ENCODE results near the gene RNASET2. TPM values are rescaled to one million over a fixed set of nuclear protein-coding genes. Genes with fewer than 3 reads are reported as not detected.
"Not testable (repeated sequence)": the region's sequence is repeated elsewhere in the genome, so short reads cannot be mapped to it uniquely, and the experiment has no call there.

Gene RNASET2
- total RNA-seq, 1 donor from 2014 or later: 32.3 TPM

DNA sequence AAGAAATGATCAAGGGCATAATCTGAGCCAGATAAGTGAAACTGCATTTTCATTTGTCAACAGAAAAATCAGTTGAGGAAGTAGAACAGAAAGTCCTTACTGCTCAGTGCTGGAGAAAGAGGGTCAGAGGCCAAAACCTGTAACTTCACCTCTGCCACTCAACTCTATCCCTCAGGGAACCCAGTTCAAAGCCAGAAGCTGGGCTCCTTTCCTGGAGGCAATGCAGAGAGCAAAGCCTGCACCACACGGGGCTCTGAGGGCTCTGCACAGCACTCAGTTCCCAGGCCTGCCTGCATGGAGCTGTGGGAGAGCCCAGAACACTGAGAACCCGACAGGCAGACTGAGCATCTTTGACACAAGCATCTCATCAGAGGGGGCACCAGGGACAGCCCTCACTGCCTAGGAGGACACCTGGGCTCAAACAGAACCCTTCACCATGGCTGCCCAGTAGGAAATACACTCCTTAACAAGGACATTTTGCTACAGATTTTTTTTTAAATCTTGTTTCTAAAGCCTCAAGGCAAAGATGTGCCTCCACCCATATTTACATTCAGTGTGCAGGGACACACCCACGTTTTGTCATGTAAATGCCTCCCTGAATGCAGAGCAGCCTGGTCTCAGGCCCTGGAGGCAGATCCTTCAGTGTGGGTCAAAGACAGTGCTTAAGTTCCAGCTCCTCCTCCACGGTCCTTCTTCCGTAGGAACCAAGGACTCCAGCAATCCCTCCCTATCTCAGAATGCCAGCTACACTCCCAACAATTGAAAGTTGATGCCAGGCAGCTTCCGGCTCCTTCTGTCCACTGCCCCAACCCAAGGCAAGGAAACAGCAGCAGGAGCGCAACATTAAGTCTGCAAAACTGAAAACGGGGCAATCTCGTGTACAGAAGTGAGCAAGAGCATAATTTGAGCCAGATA is 6.6 kb downstream of the RNASET2 start:
- Mint-ChIP-seq H3K4me1 (ENCODE audit: unreplicated experiment) (peaks cover 9% of the 10 kb centered on the region), H3K9me3 (no peaks in the 10 kb centered on the region), H3K4me3 (peak overlapping the region; percentile 74), H3K27me3 (no peaks in the 10 kb centered on the region), H3K36me3 (peaks cover 13% of the 10 kb centered on the region), H3K27ac (peak overlapping the region; percentile 87)
- TF ChIP-seq, protein P1, sequence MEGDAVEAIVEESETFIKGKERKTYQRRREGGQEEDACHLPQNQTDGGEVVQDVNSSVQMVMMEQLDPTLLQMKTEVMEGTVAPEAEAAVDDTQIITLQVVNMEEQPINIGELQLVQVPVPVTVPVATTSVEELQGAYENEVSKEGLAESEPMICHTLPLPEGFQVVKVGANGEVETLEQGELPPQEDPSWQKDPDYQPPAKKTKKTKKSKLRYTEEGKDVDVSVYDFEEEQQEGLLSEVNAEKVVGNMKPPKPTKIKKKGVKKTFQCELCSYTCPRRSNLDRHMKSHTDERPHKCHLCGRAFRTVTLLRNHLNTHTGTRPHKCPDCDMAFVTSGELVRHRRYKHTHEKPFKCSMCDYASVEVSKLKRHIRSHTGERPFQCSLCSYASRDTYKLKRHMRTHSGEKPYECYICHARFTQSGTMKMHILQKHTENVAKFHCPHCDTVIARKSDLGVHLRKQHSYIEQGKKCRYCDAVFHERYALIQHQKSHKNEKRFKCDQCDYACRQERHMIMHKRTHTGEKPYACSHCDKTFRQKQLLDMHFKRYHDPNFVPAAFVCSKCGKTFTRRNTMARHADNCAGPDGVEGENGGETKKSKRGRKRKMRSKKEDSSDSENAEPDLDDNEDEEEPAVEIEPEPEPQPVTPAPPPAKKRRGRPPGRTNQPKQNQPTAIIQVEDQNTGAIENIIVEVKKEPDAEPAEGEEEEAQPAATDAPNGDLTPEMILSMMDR (conservative IDR thresholded peaks at IDR 0.05): no peak
- no peak for DNase-seq (ENCODE audit: extremely low spot score, unreplicated experiment)

DNA sequence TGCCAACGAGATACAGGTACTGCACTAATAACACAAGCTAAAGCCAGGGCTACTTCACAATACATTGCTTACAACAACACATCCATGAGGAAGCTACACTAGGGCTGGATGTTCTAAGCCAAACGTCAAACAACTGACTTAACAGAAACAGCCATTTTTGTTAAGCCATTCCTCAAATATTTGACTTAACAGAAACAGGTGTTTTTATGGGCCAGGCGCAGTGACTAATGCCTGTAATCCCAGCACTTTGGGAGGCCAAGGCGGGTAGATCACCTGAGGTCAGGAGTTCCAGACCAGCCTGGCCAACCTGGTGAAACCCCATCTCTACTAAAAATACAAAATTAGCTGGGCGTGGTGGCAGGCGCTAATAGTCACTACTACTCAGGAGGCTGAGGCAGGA is 7.6 kb downstream of the RNASET2 start:
- not testable (repeated sequence) for H3K27ac Mint-ChIP-seq; DNase-seq (ENCODE audit: extremely low spot score, unreplicated experiment); H3K27me3 Mint-ChIP-seq; H3K9me3 Mint-ChIP-seq; H3K4me1 Mint-ChIP-seq (ENCODE audit: unreplicated experiment); H3K4me3 Mint-ChIP-seq
- peaks cover 13% of the 10 kb centered on the region for H3K36me3 Mint-ChIP-seq

DNA sequence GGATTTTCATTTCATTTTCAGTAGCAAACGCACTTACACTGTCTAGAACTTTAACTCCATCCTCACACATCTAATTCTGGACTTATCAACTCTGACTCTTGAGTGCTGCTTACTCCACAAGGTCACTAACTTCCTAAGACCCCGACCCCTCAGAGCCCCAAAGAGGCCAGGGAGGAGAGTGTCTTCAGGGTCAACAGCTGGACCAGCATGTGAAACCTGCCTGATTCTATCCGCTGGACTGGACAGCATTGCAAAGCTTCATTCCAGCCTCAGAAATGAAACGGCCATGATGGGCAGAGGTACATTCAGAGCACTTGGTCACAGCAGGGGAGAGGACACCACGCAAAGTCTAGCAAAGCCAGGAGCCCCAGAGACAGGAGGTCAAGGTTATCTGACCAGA is 9.1 kb downstream of the RNASET2 start:
- no peaks in the 10 kb centered on the region for H3K27me3 Mint-ChIP-seq
- peaks cover 21% of the 10 kb centered on the region for H3K36me3 Mint-ChIP-seq
- TF ChIP-seq, protein P1 (conservative IDR thresholded peaks at IDR 0.05): no peak
- DNase-seq (ENCODE audit: extremely low spot score, unreplicated experiment): no peak
- H3K27ac Mint-ChIP-seq: no peak overlapping the region
- peaks cover 4% of the 10 kb centered on the region for H3K4me1 Mint-ChIP-seq (ENCODE audit: unreplicated experiment)
- no peak overlapping the region for H3K4me3 Mint-ChIP-seq
- no peaks in the 10 kb centered on the region for H3K9me3 Mint-ChIP-seq

DNA sequence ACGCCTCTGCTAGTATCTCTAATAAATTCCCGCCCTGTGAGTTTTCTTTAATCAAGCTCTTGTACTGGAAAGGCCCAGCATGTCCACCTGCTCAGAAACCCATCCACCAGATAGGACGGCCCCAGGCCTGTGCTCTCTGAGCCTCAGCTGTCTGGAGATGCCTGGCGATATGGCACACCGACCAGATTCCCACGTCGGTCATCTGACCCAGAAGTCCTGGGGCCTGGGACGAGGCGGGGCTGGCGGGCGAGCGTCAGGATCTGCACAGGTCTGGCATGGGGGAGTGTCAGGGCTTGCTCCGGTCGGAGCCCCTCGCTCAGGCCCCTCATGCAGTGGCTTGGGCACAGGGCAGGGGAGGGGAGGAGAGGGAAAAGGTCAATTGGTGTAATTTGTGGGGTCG is 10.2 kb downstream of the RNASET2 start:
- Mint-ChIP-seq H3K27me3 (no peaks in the 10 kb centered on the region), H3K27ac (no peak overlapping the region), H3K36me3 (peaks cover 21% of the 10 kb centered on the region), H3K4me1 (ENCODE audit: unreplicated experiment) (peaks cover 4% of the 10 kb centered on the region), H3K4me3 (no peak overlapping the region), H3K9me3 (no peaks in the 10 kb centered on the region)
- TF ChIP-seq, protein P1 (conservative IDR thresholded peaks at IDR 0.05): no peak
- no peak for DNase-seq (ENCODE audit: extremely low spot score, unreplicated experiment)

GRCh38 chr6:166944666-166945256 is 11.6 kb downstream of the RNASET2 start:
- H3K4me3 Mint-ChIP-seq: no peak overlapping the region
- H3K9me3 Mint-ChIP-seq: no peaks in the 10 kb centered on the region
- H3K27ac Mint-ChIP-seq: no peak overlapping the region
- no peak for DNase-seq (ENCODE audit: extremely low spot score, unreplicated experiment)
- no peaks in the 10 kb centered on the region for H3K27me3 Mint-ChIP-seq
- no peaks in the 10 kb centered on the region for H3K4me1 Mint-ChIP-seq (ENCODE audit: unreplicated experiment)
- TF ChIP-seq, protein P1 (conservative IDR thresholded peaks at IDR 0.05): no peak
- peaks cover 12% of the 10 kb centered on the region for H3K36me3 Mint-ChIP-seq
